Cardiac muscle cell (in vitro differentiated cells and primary cell): ENCODE data around the gene NHLRC2. TPM values are rescaled to one million over a fixed set of nuclear protein-coding genes. Genes with fewer than 3 reads are reported as not detected.

Experiments
- DNase-seq, 2 donors: peaks; one replicate each; pipeline versions ENCODE4 v3.0.0 to v3.0.0-alpha.2; 2010 to 2017; ENCODE audit warnings: low read depth in 1 of 2, low spot score in 1 of 2
- H3K27ac ChIP-seq: fragments of 200-600 bp; sonication (generic); 2 replicates; pipeline ENCODE4 v1.5.1; 2016
- H3K27me3 ChIP-seq: fragments of 200-600 bp; sonication (generic); 2 replicates; pipeline ENCODE4 v1.6.0; 2016; ENCODE audit warnings: control low read depth
- H3K36me3 ChIP-seq: fragments of 200-600 bp; sonication (generic); 2 replicates; pipeline ENCODE4 v1.5.1; 2016; ENCODE audit warnings: control low read depth
- H3K4me1 ChIP-seq: fragments of 200-600 bp; sonication (generic); 2 replicates; pipeline ENCODE4 v1.8.1; 2017; ENCODE audit warnings: low read depth, mild to moderate bottlenecking, mixed run types
- H3K4me3 ChIP-seq: fragments of 200-600 bp; sonication (generic); 2 replicates; pipeline ENCODE4 v1.5.1; 2016; ENCODE audit warnings: mild to moderate bottlenecking
- H3K9me3 ChIP-seq: fragments of 200-600 bp; sonication (generic); 2 replicates; pipeline ENCODE4 v1.5.1; 2017; ENCODE audit warnings: low read depth, mild to moderate bottlenecking, control low read depth
- CTCF ChIP-seq: IDR thresholded peaks from 2 replicates; pipeline ENCODE4 v1.5.1; 2012; ENCODE audit warnings: low read depth, mild to moderate bottlenecking, low read length
- polyA plus RNA-seq: library from polyadenylated mRNA; unstranded; fragments of >200 nt; fragmentation: Nextera tagmentation; extraction: Ambion mirVana; gene quantifications from 2 replicates; pipeline ENCODE4 v1.2.1, GENCODE V29; 2016
- total RNA-seq: library from RNA; depleted of rRNA; stranded (reverse); fragments of >200 nt; gene quantifications from 2 replicates; pipeline ENCODE4 v1.2.3, GENCODE V29; 2016

Gene NHLRC2
- total and polyA plus RNA-seq, 2 experiments from 2014 or later, result 14.0 to 99.6 TPM

GRCh38 chr10:113890769-113891168 lies 36.3 kb downstream of the NHLRC2 start:
- Histone ChIP-seq H3K9me3 (no peaks in the 10 kb centered on the region), H3K36me3 (peaks cover 4% of the 10 kb centered on the region), H3K4me1 (peaks cover 11% of the 10 kb centered on the region), H3K4me3 (no peak overlapping the region), H3K27me3 (no peaks in the 10 kb centered on the region), H3K27ac (peak overlapping the region; percentile 75)
- peak in 1 of 2 donors; percentile 13 for DNase-seq
- TF ChIP-seq CTCF, result no peak

GRCh38 chr10:113891476-113891875 lies 37.0 kb downstream of the NHLRC2 start:
- Histone ChIP-seq H3K27me3 (no peaks in the 10 kb centered on the region), H3K9me3 (no peaks in the 10 kb centered on the region), H3K4me3 (no peak overlapping the region), H3K27ac (peak overlapping the region; percentile 75), H3K4me1 (peaks cover 11% of the 10 kb centered on the region), H3K36me3 (peaks cover under 1% of the 10 kb centered on the region)
- no peak for TF ChIP-seq CTCF
- peak in 1 of 2 donors; percentile 46 for DNase-seq

GRCh38 chr10:113893570-113893969 lies 39.1 kb downstream of the NHLRC2 start:
- H3K4me1 ChIP-seq, result peaks cover 22% of the 10 kb centered on the region
- no peaks in the 10 kb centered on the region for H3K9me3 ChIP-seq
- no peaks in the 10 kb centered on the region for H3K27me3 ChIP-seq
- H3K36me3 ChIP-seq, result peaks cover 2% of the 10 kb centered on the region
- no peak overlapping the region for H3K4me3 ChIP-seq
- peak in 1 of 2 donors; percentile 25 for DNase-seq
- TF ChIP-seq CTCF, result no peak
- peak overlapping the region; percentile 59 for H3K27ac ChIP-seq

- H3K27me3 ChIP-seq, result no peaks in the 10 kb centered on the region
- DNase-seq, result no peak
- H3K27ac ChIP-seq, result no peak overlapping the region
- no peaks in the 10 kb centered on the region for H3K9me3 ChIP-seq
- peaks cover 30% of the 10 kb centered on the region for H3K4me1 ChIP-seq
- TF ChIP-seq CTCF, result no peak
- no peak overlapping the region for H3K4me3 ChIP-seq
- H3K36me3 ChIP-seq, result peaks cover 4% of the 10 kb centered on the region
These were observed 40.1 kb downstream of the NHLRC2 start for GRCh38 chr10:113894581-113894980.

- no peaks in the 10 kb centered on the region for H3K27me3 ChIP-seq
- peak in 1 of 2 donors; percentile 39 for DNase-seq
- no peaks in the 10 kb centered on the region for H3K9me3 ChIP-seq
- peaks cover 4% of the 10 kb centered on the region for H3K36me3 ChIP-seq
- no peak overlapping the region for H3K4me3 ChIP-seq
- H3K4me1 ChIP-seq, result peaks cover 34% of the 10 kb centered on the region
- no peak overlapping the region for H3K27ac ChIP-seq
- no peak for TF ChIP-seq CTCF
These were observed 40.6 kb downstream of the NHLRC2 start for GRCh38 chr10:113895018-113895417.
